Activated CD4-positive, alpha-beta T cell treated with anti-CD3 and anti-CD28 coated beads, Interleukin-2, amount 10 ng/mL, durations not matched to agents 24 days and 14 days (primary cell): ENCODE data around the gene GPX3. TPM values are rescaled to one million over a fixed set of nuclear protein-coding genes. Genes with fewer than 3 reads are reported as not detected.
A peak's percentile ranks its signal among the peaks of the same experiment; 100 is the strongest.

ENCODE experiments used
- DNase-seq: peaks from one replicate; pipeline ENCODE4 v3.0.0; 2022
- H3K27ac Mint-ChIP-seq: one replicate; pipeline ENCODE4 v1.8.0; 2022; ENCODE audit warnings: mild to moderate bottlenecking, mixed read lengths
- H3K27me3 Mint-ChIP-seq: one replicate; pipeline ENCODE4 v1.8.0; 2022; ENCODE audit warnings: mixed read lengths
- H3K36me3 Mint-ChIP-seq: one replicate; pipeline ENCODE4 v1.8.0; 2022; ENCODE audit warnings: low read depth, mild to moderate bottlenecking, mixed read lengths
- H3K4me1 Mint-ChIP-seq: one replicate; pipeline ENCODE4 v1.8.0; 2021; ENCODE audit warnings: mixed read lengths
- H3K4me3 Mint-ChIP-seq: one replicate; pipeline ENCODE4 v1.8.0; 2022; ENCODE audit warnings: mild to moderate bottlenecking, moderate library complexity, mixed read lengths
- H3K9me3 Mint-ChIP-seq: one replicate; pipeline ENCODE4 v1.8.0; 2021; ENCODE audit warnings: mixed read lengths
- intact Hi-C: fragments of 100-400 bp; cut with micrococcal nuclease; formaldehyde crosslinking; loops from one replicate; pipeline ENCODE4 v1.15.1; 2023
- total RNA-seq: library from RNA; stranded (reverse); gene quantifications from 2 replicates; pipeline ENCODE4 v1.2.3, GENCODE V29; 2022

GPX3 gene
- total RNA-seq, 1 donor from 2014 or later: not detected

DNA sequence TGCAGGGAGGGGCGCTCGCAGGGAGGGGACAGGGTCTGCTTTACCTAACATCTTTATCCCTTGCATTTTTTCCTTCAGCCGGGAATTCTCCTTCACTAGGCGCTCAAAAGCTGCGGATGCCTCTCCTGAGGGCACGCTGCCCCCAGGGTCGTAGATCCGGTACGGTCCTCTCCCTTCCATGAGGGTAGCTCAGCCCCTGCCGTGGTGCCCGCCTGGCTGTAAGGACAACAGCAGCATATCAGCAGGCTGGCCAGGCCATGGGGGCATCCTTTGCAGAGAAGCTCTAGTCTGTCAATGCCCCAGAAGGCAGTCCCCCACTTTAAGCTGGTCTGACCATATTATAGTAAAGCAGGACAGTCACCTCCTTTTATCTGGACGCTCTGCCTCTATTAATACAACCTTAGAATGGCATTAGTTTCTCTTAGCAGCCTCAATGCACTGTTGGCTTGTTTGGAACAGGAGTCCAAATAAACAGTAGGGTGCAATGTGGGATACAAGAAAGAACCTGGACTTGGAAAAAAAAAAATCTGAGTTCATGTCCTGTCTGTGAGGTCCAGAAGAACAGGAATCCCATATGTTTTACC is 44.6 kb downstream of the GPX3 start:
- H3K27me3 Mint-ChIP-seq: no peaks in the 10 kb centered on the region
- H3K36me3 Mint-ChIP-seq: peaks cover 79% of the 10 kb centered on the region
- intact Hi-C loops: loop anchor here (1.0 kb wide), 1 partner anchor 13 kb away; no protein-coding TSS in a partner anchor
- DNase-seq: no peak
- peak overlapping the region; percentile 93 for H3K27ac Mint-ChIP-seq
- H3K4me1 Mint-ChIP-seq: peaks cover 80% of the 10 kb centered on the region
- no peaks in the 10 kb centered on the region for H3K9me3 Mint-ChIP-seq
- H3K4me3 Mint-ChIP-seq: no peak overlapping the region

DNA sequence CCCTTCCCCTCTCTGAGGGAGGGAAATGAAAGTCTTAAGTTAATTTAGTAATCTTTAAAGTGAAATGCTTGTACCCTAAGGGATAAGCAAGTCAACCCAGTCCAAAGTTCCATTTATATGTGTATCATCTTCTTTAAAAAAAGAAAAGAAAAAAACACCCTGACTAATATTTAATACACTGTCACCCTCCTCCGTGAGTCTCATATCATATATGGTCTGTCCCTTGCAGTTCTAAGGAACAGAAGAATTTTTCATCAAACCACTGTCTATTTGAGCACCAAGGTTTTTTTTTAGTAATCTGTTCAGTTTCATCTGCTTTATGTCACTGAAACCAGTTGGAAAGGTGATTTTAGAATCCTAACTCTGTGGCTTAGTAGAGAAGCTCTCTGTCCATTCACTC is 45.2 kb downstream of the GPX3 start:
- Mint-ChIP-seq H3K4me1 (peaks cover 78% of the 10 kb centered on the region), H3K27me3 (no peaks in the 10 kb centered on the region), H3K36me3 (peaks cover 81% of the 10 kb centered on the region), H3K27ac (peak overlapping the region; percentile 93), H3K4me3 (peak overlapping the region; percentile 55), H3K9me3 (no peaks in the 10 kb centered on the region)
- no peak for DNase-seq
- intact Hi-C loops: loop anchor here (1.0 kb wide), 1 partner anchor 13 kb away; no protein-coding TSS in a partner anchor

DNA sequence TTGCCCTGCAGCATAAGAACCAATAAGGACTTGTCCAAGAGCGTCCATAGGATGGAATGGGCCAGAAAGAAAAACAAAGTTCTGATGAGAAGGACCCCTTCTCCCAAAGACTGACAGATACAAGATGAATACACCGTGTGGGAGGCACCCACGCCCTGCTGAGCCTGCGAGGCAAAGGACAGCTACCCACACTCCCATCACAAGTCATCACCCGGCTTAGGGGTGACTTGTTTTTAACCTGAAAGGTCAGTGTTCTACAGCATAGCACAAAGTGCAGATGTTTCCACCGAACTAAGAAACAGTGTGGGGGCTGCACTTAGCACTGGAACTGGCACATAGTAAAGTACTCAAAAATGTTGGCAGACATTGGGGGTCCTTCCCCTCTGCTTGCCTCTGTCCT is 46.5 kb downstream of the GPX3 start:
- DNase-seq: no peak
- Mint-ChIP-seq H3K9me3 (no peaks in the 10 kb centered on the region), H3K27me3 (no peaks in the 10 kb centered on the region), H3K36me3 (peaks cover 82% of the 10 kb centered on the region), H3K27ac (peak overlapping the region; percentile 93), H3K4me3 (peak overlapping the region; percentile 55), H3K4me1 (peaks cover 79% of the 10 kb centered on the region)
- intact Hi-C loops: no loop called here

GRCh38 chr5:151067632-151068432 is 47.4 kb downstream of the GPX3 start:
- peaks cover 82% of the 10 kb centered on the region for H3K36me3 Mint-ChIP-seq
- H3K4me3 Mint-ChIP-seq: peak overlapping the region; percentile 66

GRCh38 chr5:151068433-151069197 is 48.2 kb downstream of the GPX3 start:
- Mint-ChIP-seq H3K4me3 (peak overlapping the region; percentile 66), H3K27me3 (no peaks in the 10 kb centered on the region), H3K9me3 (no peaks in the 10 kb centered on the region), H3K4me1 (peaks cover 78% of the 10 kb centered on the region), H3K27ac (peak overlapping the region; percentile 93), H3K36me3 (peaks cover 81% of the 10 kb centered on the region)
- intact Hi-C loops: loop anchor here (1.0 kb wide), 1 partner anchor 10 kb away; no protein-coding TSS in a partner anchor
- DNase-seq: no peak

More at GRCh38 chr5:151067632-151068432, 47.4 kb downstream of the GPX3 start:
- Mint-ChIP-seq H3K27me3 (no peaks in the 10 kb centered on the region), H3K27ac (peak overlapping the region; percentile 93), H3K9me3 (no peaks in the 10 kb centered on the region), H3K4me1 (peaks cover 83% of the 10 kb centered on the region)
- no peak for DNase-seq
- intact Hi-C loops: no loop called here

- H3K9me3 Mint-ChIP-seq: no peaks in the 10 kb centered on the region
- H3K4me1 Mint-ChIP-seq: peaks cover 73% of the 10 kb centered on the region
- no peak overlapping the region for H3K4me3 Mint-ChIP-seq
- H3K27ac Mint-ChIP-seq: peak overlapping the region; percentile 34
- peaks cover 83% of the 10 kb centered on the region for H3K36me3 Mint-ChIP-seq
- intact Hi-C loops: no loop called here
- no peaks in the 10 kb centered on the region for H3K27me3 Mint-ChIP-seq
- DNase-seq: no peak
Measured at GRCh38 chr5:151070449-151070848, 50.1 kb downstream of the GPX3 start.

- H3K4me3 Mint-ChIP-seq: no peak overlapping the region
- intact Hi-C loops: no loop called here
- peaks cover 73% of the 10 kb centered on the region for H3K4me1 Mint-ChIP-seq
- H3K27me3 Mint-ChIP-seq: no peaks in the 10 kb centered on the region
- peak overlapping the region; percentile 37 for H3K27ac Mint-ChIP-seq
- H3K36me3 Mint-ChIP-seq: peaks cover 84% of the 10 kb centered on the region
- DNase-seq: no peak
- no peaks in the 10 kb centered on the region for H3K9me3 Mint-ChIP-seq
Measured at GRCh38 chr5:151071021-151071420, 50.6 kb downstream of the GPX3 start.

DNA sequence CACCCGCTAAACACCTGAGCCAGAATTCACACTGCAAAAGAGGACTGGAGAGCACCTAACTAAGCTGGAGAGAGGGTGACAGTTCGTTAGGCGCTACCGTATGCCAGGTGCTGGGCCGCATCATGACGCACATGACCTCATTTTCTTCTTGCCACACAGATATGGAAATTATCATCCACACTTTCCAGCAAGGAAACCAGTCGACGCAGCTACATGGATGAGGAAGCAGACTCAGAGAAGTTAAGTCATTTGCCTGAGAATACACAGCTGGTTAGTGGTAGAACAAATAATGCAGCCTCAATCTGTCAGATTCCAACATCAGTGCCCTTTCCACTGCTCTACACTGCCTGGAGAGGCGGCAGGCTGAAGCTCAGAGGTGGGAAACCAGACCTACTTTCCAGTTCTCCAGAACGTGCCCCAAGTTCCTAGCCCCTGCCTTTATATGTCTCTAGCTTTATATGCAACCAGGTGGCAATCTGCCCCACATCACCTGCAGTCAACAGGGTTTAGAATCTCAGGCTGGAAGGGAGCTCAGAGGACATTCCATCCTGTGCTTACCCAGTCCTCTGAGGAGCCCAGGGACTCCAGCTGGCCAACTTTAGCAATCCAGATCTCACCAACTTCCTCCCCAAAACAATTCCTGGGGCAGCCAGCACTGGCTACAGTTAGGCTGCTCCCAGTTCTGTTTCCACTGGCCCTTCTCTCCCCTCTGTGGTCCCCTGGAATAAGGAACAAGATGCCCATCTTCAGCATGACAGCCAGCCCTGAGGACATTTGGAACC is 51.6 kb downstream of the GPX3 start:
- Mint-ChIP-seq H3K4me3 (no peak overlapping the region), H3K27me3 (no peaks in the 10 kb centered on the region), H3K4me1 (peaks cover 73% of the 10 kb centered on the region), H3K27ac (peak overlapping the region; percentile 66), H3K36me3 (peaks cover 85% of the 10 kb centered on the region), H3K9me3 (no peaks in the 10 kb centered on the region)
- DNase-seq: no peak
- intact Hi-C loops: no loop called here

GRCh38 chr5:151072630-151073025 is 52.2 kb downstream of the GPX3 start:
- H3K36me3 Mint-ChIP-seq: peaks cover 85% of the 10 kb centered on the region

DNA sequence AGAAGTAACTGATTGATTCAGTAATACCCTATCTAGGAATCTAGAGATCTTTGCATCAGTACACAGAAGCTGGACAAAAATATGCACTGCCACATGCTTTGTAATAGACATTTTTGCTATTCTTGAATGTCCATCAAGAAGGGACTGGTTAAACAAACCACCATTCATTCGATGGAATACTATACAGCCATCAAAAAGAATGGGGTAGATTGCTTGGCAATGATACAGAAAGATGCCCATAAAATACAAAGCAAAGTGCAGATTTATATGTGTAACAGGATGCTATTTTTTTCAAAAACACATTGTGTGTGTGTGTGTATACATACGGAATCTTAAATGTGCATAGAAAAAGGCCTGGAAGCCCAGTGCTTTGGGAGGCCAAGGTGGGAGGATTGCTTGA is 52.9 kb downstream of the GPX3 start:
- intact Hi-C loops: no loop called here
- Mint-ChIP-seq H3K4me1 (peaks cover 73% of the 10 kb centered on the region), H3K27me3 (no peaks in the 10 kb centered on the region), H3K4me3 (no peak overlapping the region), H3K9me3 (no peaks in the 10 kb centered on the region), H3K27ac (no peak overlapping the region), H3K36me3 (peaks cover 85% of the 10 kb centered on the region)
- no peak for DNase-seq

More at GRCh38 chr5:151072630-151073025, 52.2 kb downstream of the GPX3 start:
- DNase-seq: no peak
- Mint-ChIP-seq H3K4me3 (no peak overlapping the region), H3K27ac (peak overlapping the region; percentile 66), H3K27me3 (no peaks in the 10 kb centered on the region), H3K4me1 (peaks cover 73% of the 10 kb centered on the region), H3K9me3 (no peaks in the 10 kb centered on the region)
- intact Hi-C loops: no loop called here

DNA sequence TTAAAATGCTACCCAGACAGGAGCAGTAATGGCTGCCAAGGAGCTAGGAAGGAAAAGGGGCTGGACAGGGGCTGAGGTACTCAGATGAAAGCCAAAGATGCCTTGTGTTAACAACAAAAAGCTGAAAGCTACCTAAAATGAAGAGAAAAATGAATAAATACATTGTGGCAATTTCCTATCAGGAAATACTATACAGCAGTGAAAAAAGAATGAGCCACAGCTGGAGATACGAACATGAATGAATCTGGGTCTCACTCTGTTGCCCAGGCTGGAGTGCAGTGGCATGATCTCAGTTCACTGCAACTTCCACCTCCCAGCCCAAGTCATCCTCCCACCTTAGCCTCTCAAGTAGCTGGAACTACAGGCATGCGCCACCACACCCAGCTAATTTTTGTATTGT is 54.2 kb downstream of the GPX3 start:
- Mint-ChIP-seq H3K4me1 (peaks cover 71% of the 10 kb centered on the region), H3K27me3 (no peaks in the 10 kb centered on the region), H3K36me3 (peaks cover 87% of the 10 kb centered on the region), H3K4me3 (no peak overlapping the region), H3K9me3 (no peaks in the 10 kb centered on the region), H3K27ac (no peak overlapping the region)
- intact Hi-C loops: no loop called here
- no peak for DNase-seq

GRCh38 chr5:151075698-151076331 is 55.4 kb downstream of the GPX3 start:
- peaks cover 86% of the 10 kb centered on the region for H3K36me3 Mint-ChIP-seq
- DNase-seq: no peak
- peak overlapping the region; percentile 82 for H3K4me3 Mint-ChIP-seq
- intact Hi-C loops: no loop called here
- peak overlapping the region; percentile 94 for H3K27ac Mint-ChIP-seq
- H3K9me3 Mint-ChIP-seq: no peaks in the 10 kb centered on the region
- H3K27me3 Mint-ChIP-seq: no peaks in the 10 kb centered on the region
- peaks cover 66% of the 10 kb centered on the region for H3K4me1 Mint-ChIP-seq

DNA sequence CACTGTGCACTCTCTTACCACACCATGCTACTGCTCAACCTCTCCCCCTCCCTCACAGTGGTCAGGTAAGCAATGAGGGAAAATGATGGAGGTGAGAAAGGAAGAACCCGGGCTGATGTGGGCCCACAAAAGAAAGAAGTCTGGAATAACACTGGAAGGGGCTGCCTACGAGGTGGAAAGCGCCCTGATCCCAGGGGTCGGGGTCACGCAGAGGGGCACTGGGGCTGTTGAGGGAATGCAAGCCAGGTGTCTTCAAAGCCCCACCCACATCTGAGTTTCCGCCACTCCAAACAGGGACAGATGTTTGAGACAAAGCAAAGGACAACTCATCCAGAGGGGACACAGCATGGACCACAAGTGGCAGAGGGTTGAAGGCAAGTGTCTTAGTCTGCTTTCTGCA is 56.2 kb downstream of the GPX3 start:
- Mint-ChIP-seq H3K27ac (peak overlapping the region; percentile 94), H3K4me1 (peaks cover 60% of the 10 kb centered on the region), H3K27me3 (no peaks in the 10 kb centered on the region), H3K4me3 (peak overlapping the region; percentile 82), H3K9me3 (no peaks in the 10 kb centered on the region), H3K36me3 (peaks cover 79% of the 10 kb centered on the region)
- intact Hi-C loops: no loop called here
- DNase-seq: no peak
